Stimulated activated CD4-positive, alpha-beta T cell treated with anti-CD3 and anti-CD28 coated beads, Interleukin-15, amount 100 ng/mL, for 48 hours (primary cell): ENCODE measurements around the gene REXO2.
A peak's percentile ranks its signal among the peaks of the same experiment; 100 is the strongest.

ENCODE experiments used
- DNase-seq, 2 donors: peaks; one replicate each; pipeline ENCODE4 v3.0.0-alpha.2; 2020; ENCODE audit warnings: low read depth in 2 of 2

The REXO2 gene

DNA sequence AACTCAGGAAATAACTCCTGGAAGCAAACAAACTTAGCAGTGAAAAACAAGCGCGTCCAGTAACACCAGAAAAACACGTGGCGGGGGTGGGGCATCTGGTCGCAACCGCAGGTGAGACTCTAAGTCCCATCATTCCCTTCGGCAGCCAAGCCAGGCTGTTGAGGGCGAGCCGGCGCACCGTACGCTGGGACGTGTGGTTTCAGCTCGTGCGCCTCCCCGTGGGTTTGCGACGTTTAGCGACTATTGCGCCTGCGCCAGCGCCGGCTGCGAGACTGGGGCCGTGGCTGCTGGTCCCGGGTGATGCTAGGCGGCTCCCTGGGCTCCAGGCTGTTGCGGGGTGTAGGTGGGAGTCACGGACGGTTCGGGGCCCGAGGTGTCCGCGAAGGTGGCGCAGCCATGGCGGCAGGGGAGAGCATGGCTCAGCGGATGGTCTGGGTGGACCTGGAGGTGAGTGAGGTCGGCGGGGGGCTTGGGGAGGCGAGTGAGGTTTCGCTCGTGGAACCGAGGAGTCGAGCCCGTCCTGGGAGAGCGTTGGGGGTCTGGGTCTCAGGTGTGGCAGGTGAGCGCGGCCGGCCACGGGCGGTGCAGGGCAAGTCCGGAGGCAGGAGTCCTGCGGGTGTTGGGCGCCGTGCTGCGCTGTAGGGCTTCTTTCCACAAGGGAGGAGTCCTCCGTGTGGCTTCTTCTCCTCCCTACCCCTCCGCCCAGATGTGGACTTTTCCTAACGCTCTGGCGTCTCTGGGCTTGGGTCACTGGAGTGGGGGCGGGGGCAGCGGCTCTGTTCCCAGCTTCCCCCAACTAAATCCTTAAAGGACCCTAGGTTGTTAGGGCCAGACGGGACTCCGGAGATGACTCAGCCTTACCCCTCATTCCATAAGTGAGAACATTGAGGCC, at the start of gene REXO2:
Gene REXO2 (plus strand): TSS at position 239 of the 892 bp plus-strand sequence. CDS start 62 bp downstream, at position 301.
- peak; percentile 86 to 89 for DNase-seq

DNA sequence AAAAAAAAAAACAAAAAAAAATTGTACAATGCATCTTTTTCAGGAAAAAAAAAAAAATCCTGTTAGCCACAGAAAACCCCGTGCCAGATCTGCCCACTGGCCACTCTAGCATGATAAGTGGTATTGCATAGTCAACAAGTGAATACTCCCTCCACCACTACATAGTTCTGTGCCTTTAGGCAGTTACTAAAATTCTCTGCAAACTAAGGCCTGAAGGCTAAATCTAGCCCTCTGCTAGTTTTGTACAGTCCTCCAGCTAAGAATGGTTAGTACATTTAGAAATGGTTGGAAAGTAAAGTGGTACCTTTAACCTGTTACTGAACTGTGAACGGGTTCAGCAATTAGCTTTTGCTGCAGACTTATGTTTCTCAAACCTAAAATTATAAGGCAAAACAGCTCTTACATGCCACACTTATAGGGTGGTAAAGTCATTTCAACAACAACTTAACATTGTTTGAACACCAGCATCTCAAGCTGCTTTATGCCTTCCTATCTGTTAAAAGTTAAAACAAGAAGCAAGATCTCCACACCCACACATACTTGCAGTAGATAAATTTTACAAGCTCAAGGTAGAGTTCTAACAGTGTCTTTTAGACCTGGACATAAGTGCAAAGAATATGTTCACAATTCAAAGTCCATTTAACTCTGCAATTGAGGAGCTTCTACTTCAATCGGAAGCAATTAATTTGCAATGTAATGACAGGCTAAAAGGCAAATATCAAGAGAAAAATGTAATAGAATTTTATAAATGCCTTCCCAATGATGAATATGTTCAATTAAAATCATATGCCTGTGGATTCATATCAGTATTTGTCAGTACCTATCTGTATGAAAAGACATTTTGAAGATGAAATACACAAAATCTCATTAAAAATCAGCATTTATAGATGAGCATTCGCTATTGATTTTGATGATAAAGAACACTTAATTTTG, 46.3 kb upstream of the REXO2 start:
- DNase-seq: no peak

DNA sequence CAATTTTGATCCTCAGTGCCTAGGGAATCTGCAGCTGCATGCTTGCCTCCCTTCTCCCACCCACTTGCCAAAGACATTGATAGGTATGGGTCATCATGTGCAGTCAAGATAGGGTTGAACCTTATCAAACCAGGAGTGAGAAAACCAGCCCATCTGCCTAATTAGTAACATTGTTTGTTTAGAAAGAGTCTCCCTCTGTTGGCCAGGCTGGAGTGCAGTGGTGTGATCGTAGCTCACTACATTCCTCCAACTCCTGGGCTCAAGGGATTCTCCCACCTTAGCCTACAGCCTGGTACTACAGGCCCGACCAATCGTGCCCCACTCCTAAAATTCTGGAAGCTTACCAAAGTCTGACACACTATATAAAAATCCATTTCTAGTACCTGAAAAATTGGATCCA, 43.5 kb upstream of the REXO2 start:
- no peak for DNase-seq

DNA sequence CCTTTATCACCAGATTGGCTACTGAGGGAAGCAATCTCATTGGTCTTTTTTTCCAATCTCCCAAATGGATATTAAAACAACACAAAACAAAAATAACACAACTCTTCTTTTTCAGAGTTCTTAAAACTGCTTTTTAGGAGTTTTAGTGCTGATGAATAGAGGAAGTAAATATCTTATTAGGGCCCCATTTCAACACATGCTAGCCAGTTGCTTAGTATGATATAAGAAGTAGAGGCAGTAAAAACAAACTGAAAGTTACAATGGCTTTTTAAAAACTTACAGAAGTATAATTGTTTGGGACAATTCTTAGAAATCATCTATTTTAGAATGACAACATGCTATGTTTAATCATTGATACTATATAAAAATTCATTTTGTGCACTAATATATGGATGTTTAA, 42.4 kb upstream of the REXO2 start:
- no peak for DNase-seq

DNA sequence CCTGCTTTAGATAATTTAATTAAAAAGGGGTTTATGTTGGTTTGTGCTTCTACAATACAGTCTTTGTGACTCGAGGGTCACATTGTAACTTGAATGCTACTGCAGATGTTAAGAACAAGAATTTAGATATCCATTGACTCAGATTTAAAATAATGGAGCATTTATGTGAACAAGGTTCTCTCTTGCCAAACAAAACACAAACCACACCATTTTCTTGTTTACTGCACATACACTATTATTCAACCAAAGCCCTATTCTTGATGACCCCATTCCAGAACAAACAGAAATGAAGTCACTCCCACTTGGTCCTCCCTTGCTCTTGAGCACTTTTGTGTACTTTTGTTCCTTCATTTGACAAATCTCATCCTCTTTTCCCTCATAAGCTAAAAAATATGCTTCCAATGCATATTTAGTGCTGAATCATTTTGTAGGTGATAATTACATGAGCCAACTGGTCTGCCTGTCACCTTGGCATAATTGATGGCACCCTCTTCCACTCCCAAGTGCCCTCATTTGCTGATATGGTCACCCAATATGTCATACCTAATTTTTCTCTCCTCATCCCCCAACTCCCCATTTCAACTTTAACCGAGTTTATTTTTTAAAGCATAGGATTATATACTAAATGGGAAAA, 41.8 kb upstream of the REXO2 start:
- DNase-seq: no peak

DNA sequence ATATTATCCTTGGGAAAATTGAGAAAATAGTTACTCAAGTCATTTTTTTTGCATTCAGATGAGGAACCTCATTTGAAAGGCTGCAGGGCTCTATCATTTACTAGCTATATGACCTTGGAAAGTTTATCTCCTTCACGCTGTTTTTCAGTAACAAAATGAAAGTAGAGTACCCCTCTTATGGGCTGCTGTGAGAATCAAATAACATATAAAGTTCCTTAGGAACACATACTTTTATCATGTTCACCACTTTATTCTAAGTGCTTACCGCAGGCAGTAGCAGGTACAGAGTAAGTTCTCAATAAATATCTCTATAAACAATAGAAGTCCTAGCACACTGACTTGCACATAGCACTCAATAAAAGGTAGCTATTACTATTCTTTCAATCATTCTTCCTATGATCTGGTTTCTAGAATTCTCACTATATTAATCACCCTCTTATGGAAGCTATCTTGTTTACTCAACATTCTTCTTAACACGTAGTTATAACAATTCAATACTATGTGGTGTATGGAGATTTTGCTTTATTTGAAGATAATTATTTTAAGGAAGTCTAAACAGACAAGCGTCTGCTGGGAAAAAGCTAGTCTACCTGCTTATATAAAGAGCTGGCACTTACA, 40.9 kb upstream of the REXO2 start:
- no peak for DNase-seq

DNA sequence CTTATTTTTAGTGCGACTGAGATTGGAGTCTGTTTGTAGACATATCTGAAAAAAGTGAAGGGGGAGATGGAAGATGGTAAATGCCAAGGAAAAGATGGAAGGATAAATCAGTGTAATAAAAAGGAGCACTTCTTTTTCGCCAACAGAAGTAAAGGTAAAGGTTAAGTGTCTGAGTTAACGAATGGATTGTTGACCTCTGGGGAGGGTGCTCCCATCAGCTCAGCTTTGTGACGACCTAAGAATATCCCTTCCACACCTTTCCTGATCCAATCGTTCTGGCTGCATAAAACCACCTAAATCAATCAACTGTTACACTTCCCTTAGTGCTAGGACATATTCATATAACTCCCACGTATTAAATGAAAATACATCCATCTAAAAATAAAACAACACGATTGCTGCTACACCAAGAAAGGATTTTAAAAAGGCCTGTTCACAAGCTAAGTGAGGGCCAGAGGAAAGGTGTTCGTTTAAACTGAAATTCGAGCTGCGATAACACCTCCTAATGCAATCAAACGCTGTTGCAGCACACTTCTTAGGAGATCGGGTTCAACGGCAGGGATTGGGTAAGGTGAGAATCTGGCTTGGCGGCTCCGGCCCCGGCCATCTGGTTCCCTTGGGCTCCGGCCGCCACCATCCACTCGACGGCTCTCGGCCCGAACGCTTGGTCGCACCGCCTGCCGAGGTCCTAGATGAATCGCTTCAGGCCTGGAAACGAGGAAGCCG, 39.6 kb upstream of the REXO2 start:
- peak in 1 of 2 donors; percentile 3 for DNase-seq

DNA sequence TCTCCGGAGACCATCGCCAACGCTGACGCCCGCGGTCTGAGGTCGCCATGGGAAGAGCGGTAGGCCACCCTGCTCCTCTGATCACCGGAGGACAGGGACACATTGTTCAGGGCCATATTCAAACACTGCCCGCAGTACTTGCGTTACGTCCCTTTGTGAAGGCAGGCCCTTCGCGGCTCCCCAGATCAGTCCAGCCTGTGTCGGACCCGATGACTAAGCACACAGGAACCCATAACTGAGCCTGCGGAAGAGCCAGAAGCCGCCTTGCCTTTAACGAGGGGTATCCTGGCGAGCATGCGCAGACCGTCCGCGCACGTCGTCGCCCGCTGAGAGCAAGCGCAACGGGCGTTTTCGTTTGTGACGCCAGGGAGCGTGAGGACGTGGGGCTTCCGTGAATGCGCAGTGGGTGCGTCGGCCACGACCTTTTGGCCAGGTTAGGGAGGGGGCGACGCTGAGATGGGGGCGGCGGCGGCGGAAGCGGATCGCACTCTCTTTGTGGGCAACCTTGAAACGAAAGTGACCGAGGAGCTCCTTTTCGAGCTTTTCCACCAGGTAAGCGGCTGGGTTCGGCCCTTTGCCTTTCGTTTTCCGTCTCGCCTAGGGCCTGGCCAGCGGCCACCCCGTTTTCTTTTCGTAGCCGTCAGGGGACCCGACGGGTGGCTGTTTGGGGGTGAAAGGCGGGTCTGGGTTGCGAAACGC, 38.9 kb upstream of the REXO2 start, which contains the start of the genes C11orf71 and RBM7:
Gene C11orf71 (minus strand): TSS at position 296 of the 699 bp plus-strand sequence. CDS start 180 bp downstream, at position 116.
Gene RBM7 (plus strand): TSS at position 451 of the 699 bp plus-strand sequence. CDS start 6 bp downstream, at position 457.
- peak; percentile 94 to 96 for DNase-seq

DNA sequence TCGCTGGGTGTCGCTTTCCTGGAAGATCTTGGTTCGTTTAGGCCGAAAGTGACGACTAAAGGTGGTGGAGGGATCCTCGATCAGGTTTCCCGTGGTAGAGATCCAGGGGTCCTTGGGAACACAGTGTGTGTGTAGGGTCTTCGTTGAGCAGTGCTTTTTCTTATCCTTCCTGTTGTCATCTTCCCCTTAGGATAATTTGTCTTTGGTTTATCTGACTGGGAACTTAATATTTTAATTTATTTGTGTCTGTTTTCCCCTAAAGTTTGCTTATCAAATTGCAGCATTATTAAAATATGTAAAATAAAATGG, 38.4 kb upstream of the REXO2 start:
- no peak for DNase-seq

DNA sequence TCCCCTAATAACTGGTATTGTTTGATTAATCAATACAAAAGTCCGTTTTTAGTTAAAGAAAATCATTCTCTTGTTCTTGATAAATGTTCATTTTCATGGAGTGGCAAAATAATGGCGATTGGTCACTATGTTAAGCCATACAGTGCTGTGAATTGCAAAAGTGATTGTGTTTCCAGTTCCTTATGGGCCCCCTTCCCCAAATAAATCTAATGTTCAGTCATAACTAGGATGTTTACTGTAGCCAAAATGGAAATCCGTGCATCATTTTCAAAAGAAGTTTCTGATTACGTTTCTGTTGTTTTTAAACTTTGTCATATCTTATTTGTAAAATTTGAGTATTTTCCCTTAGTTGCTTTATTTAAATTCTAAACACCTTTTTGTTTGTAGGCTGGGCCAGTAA, 38.0 kb upstream of the REXO2 start:
- no peak for DNase-seq

DNA sequence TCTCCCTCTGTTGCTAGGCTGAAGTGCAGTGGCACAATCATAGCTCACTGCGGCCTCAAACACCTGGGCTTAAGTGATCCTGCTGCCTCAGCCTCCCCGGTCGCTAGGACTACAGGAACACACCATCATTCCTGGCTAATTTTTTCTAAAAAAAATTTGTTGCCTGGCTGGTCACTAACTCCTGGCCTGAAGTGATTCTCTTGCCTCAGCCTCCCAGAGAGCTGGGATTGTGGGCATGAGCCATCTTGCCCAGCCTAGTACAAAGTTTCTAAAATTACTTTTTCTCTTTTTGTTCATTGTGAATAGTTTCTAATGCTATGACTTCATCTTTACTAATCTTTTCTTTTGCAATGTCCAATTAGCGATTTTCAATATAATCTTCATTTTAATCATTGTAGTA, 26.3 kb upstream of the REXO2 start:
- no peak for DNase-seq

DNA sequence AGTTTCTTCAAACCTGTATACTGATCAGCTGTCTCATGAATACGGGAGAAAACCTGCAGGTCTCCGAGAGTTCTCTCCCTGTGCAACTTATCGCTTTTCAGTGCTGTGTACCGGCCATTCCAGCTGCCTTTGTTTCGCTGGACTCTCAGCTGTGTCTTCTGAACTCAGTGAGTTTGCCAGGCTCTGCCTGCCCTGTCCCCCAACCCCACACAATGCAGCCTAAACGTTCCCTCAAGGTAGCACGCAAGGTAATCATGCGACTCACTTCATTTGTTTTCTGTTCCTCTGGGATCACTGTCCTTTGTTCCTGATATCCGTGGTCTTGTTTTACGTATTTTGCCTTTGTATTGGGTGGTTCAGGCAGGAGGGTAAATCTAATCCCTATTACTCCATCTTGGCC, 25.3 kb upstream of the REXO2 start:
- DNase-seq: no peak

DNA sequence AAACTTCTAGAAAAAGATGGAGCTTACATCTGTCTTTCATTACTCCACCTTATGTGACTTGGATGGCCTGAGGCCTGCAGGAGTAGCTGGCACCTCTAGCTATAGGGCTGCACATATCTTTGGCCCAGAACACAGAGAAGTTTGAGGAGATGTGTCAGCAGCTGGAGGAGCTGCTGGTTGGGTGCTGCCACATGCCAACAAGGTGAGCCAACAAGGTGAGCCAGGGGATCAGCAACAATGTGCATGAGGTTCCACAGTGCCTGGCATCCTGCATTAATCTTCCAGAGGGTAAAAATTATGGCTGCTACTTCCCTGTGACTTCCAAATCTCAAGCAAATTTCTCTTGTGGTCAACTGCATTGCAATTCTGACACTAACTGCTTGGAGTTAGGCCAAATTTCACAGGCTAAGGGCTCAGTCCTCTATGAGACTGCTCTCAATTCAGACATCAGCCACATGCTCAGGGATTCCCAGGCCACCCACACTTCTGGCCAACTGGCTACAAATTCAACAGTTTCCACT, 22.8 kb upstream of the REXO2 start:
- DNase-seq: no peak

DNA sequence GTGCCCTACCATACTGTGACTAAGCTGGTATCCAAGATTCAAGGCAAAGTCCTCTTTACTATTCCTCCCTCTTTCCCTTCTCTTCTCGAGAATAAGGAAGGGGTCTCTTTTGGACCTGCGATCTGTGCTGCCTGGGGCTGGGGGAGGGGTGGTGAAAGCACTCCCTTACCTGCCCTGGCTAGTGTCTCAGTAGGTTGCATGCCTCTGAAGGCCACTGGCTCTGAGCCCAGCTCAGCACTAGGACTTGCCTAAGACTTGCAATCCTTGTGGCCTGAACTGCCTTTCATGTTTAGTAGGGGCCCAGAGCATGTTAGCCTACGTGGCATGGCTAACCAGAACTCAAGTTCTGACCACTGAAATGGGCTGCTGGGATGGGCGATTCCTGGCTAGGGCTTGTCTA, 13.0 kb upstream of the REXO2 start:
- DNase-seq: no peak

DNA sequence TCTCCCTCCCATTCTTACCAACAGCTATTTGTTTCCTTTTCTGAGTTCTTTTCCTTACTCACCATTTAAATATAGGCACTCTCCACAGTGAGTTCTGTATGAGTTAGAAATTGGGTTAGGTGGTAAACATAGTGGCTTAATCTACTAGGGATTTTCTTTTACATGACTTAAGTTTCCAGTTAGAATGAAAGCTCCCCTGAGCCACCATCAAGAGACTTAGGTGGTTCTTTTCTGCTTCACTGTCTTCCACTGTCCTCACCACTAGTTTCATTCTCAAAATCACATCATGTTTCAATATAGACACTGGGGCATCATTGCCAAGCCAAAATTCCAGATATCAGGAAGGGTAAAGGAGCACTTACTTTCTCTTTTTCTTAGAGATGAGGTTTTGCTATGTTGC, 9.0 kb upstream of the REXO2 start:
- no peak for DNase-seq

DNA sequence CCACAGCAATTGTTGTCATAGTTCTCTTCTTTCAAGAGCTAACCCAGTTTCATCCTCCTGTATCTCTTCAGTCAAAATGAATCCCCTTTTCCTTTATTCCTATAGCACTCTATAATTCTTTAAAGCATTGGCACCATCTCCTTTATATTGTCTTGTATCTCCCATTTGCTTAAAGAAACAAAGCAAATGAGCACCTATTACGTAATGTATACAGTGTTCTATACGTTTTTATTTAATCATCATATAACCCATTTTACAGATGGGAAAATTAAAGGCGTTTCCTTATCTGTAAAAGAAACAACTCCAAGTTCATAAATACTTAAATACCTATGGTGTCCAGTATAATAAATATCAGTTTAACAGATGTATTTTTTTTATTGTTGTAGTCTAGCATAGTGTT, 6.4 kb upstream of the REXO2 start:
- no peak for DNase-seq

DNA sequence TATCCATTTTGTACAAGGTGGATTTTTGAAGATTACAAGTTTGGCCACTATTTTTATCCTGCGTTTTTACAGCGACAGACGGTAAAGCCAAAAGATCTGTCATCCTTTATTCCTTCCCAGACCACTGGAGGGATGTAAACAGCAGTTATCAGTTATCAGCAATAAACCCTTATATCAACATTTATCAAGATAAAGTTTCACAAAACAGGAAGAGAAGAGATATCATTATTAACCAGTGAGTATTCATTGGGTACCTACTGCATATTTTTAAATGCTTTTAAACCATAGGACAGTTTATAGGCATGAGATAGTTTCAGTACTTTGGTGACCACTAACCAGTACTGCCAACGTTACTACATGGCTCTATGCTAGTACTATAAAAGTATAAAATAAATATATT, 5.9 kb upstream of the REXO2 start:
- DNase-seq: no peak

DNA sequence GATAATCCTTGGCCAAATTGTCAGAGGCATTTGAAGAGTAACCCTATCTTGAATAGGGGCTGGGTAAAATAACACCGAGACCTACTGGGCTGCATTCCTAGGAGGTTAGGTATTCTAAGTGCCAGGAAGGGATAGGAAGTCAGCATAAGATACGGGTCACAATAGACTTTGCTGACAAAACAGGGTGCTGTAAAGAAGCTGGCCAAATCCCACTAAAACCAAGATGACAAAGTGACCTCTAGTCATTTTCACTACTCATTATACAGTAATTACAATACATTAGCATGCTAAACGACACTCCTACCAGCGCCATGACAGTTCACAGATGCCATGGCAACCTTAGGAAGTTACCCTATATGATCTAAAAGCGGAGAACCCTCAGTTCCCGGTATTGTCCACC, 964 bp upstream of the REXO2 start:
- no peak for DNase-seq

DNA sequence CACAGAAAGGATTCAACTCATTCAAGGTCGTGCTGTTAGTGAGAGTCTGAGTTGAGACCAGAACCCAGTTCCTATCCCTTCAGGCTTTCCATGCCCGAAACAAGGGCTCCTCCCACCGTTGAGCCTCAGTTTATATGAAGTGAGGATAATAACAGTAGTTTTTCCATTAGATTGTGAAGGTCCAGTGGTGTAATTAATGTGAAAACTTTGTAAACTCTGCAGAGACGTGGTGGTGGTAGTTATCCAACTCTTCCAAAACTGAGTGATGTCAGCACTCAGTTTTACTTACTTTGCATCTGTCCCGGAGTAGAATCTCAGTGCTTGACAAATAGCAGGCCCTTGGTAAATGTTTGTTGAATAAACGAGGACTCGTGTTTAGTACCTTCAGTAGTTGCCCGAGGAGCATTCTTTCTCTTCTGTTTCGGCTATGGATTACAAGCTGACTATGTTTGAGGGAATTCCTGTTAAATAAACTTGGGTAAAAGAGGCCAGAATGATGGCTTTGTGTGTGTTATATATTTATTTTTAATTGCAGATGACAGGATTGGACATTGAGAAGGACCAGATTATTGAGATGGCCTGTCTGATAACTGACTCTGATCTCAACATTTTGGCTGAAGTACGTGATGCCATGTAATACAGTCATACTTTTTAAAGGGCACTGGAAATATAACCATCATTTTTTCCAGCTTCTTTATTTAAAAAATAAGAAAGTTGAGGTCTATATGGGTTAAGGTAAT, 1.0 kb downstream of the REXO2 start:
- DNase-seq: no peak
